GM18951 (cell line): ENCODE results near the gene MED23.

Experiments used
- POLR2A ChIP-seq: IDR thresholded peaks from 4 replicates; pipeline ENCODE4 v1.6.1; 2011; ENCODE audit warnings: mild to moderate bottlenecking; ENCODE audit not compliant: insufficient read length, insufficient read depth; ENCODE audit errors: extremely low read depth
- in situ Hi-C: fragments of 300-500 bp; cut with MboI; formaldehyde crosslinking; loops from one replicate; pipeline ENCODE4 v1.12.0; 2022; ENCODE audit warnings: low sequenced_read_pairs, mixed read lengths, inconsistent platforms; ENCODE audit not compliant: unreplicated experiment

The MED23 gene

GRCh38 chr6:131627724-131628682 is at the start of gene MED23:
Gene MED23 (minus strand): TSS chr6:131628242. CDS start chr6:131628049, 193 bp downstream.
- in situ Hi-C loops = no loop called here
- peak; percentile 81 for TF ChIP-seq POLR2A

DNA sequence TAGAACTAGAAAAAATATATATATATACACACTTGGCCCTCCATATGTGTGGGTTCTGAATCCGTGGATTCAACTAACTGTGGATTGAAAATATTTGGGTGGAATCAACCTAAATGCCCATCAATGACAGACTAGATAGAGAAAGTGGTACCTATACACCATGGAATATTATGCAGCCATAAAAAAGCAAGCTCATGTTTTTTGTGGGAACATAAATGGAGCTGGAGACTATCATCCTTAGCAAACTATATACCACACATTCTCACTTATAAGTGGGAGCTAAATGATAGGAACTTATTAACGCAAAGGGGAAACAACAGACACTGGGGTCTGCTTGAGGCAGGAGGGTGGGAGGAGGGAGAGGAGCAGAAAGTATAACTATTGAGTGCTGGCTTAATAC is 45.1 kb upstream of the MED23 start:
- no peak for TF ChIP-seq POLR2A
- in situ Hi-C loops = no loop called here

GRCh38 chr6:131669891-131670290 is 41.8 kb upstream of the MED23 start:
- no peak for TF ChIP-seq POLR2A
- in situ Hi-C loops = no loop called here

- TF ChIP-seq POLR2A = no peak
- in situ Hi-C loops = no loop called here
Measured at GRCh38 chr6:131663578-131664165, 35.6 kb upstream of the MED23 start.

DNA sequence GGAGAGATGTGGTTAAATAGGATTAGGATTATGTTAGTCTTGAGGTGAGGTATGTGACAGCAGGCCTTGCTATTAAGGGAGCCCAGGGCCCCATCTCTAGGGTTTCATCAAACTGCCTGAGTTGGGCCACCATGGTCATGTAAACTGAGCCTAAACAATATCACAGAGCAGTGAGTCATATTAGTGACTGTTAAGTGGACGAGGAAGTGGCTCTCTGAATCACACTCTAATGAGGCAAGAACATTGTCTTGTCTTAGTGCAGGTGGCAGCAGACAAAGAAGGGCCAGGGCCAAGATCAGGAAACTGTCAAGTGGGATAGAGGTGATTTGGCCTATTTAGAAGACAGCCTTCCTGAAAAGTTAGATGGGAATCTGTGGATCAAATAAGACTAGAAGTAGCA is 32.2 kb upstream of the MED23 start:
- in situ Hi-C loops = no loop called here
- TF ChIP-seq POLR2A = no peak

DNA sequence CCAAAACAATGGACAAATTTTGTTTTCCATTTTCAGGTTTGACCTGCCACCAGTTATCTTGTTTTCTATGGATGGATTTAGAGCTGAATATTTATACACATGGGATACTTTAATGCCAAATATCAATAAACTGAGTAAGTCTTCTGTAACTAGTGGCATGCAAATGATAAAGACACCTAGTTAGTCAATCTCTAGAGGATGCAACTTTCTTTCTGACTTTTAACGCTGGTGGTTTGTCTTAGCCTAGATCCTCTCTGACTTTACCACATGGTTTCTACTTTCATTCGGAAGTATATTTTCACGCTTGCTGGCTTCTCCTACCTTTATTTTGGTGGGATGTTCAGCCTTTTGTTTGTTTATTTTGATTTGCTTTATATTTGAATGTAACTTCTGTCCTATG is 30.2 kb upstream of the MED23 start:
- in situ Hi-C loops = no loop called here
- TF ChIP-seq POLR2A = no peak

- no peak for TF ChIP-seq POLR2A
- in situ Hi-C loops = no loop called here
Measured at GRCh38 chr6:131657630-131658111, 29.6 kb upstream of the MED23 start.

GRCh38 chr6:131657222-131657621 is 29.2 kb upstream of the MED23 start:
- in situ Hi-C loops = no loop called here
- TF ChIP-seq POLR2A = no peak

DNA sequence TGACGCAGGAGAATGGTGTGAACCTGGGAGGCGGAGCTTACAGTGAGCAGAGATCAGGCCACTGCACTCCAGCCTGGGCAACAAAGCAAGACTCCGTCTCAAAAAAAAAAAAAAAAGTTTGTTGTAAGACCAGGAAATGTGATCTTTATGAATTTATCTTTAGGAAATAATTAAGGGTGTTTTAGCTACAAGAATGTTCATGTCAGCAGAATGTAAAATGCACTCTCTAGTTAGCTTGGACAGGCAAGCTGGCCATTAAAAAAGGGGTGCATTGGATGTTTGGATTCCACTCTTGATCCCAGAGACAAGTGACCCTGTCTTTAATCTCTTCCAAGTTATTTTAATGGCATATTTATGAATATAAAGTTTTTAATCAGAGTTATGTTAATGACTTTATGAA is 28.6 kb upstream of the MED23 start:
- in situ Hi-C loops = no loop called here
- no peak for TF ChIP-seq POLR2A

DNA sequence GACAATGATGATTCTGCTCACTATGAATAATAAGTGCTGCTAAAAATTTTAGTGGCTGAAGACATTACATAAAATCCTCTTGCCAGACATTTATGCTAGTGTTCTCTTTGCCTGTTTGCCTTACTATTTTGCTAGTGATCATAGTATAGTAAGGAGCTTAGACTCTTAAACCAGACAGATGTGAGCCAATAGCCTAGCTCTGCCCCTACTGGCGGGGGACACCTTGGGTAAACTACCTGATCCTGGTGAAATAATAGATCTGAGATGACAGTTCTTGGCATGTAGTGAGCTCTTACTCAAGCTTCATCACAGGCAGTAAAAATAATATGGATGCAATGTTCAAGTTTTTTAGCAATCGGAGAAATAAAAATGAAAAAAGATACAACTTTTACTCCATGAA is 27.9 kb upstream of the MED23 start:
- in situ Hi-C loops = no loop called here
- TF ChIP-seq POLR2A = no peak

DNA sequence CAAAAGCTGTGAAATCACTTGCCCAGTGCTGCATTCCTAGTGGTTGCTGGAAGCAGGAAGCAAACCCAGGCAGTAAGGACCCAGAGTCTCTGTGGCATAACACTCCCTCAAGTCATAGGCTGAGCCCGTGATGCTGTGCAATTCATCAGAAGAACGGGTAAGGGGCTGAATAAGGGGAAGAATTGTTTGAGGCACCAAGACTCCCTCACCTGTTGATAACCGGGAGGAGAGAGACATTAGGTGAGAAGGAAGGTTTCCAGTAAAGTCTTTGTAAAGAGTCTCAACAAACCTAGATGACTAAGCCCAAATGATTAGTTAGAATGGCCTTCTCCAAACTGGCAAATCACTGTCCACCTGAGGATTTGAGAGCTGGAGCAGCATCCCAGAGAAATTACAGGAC is 27.3 kb upstream of the MED23 start:
- no peak for TF ChIP-seq POLR2A
- in situ Hi-C loops = no loop called here

GRCh38 chr6:131654326-131654725 is 26.3 kb upstream of the MED23 start:
- no peak for TF ChIP-seq POLR2A
- in situ Hi-C loops = no loop called here

DNA sequence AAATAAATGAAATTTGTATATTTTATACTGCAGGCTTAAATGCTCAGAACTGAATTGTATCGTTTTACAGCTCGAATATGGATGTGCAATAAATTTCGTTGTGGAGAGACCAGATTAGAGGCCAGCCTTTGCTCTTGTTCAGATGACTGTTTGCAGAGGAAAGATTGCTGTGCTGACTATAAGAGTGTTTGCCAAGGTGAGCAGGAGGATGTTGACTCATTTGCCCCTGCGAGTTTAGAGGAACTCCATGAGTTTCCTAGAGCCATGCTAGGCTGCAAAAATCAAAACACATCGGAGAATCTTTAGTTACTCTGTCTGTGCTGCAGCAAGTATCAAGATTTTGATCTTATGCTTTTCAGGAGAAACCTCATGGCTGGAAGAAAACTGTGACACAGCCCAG is 24.4 kb upstream of the MED23 start:
- in situ Hi-C loops = no loop called here
- TF ChIP-seq POLR2A = no peak

GRCh38 chr6:131651782-131652181 is 23.7 kb upstream of the MED23 start:
- in situ Hi-C loops = no loop called here
- no peak for TF ChIP-seq POLR2A
